B cell (primary cell): Measurements from ENCODE around the gene MMP24.

Experiments
- CTCF ChIP-seq: fragments of 200-600 bp; IDR thresholded peaks from one replicate; pipeline ENCODE4 v1.8.0; 2022; ENCODE audit warnings: antibody characterized with exemption, mild to moderate bottlenecking
- EZH2 ChIP-seq: IDR thresholded peaks from 2 replicates; pipeline ENCODE4 v1.6.1; 2012; ENCODE audit warnings: borderline replicate concordance, low read depth, mild to moderate bottlenecking, moderate library complexity, low read length; ENCODE audit not compliant: insufficient read depth, poor library complexity, severe bottlenecking

GRCh38 chr20:35294293-35294685 lies 67.8 kb downstream of the MMP24 start:
- no peak for TF ChIP-seq EZH2
- no peak for TF ChIP-seq CTCF
